HUES6 (cell line): ENCODE results near the gene MAPK8IP3.

Source experiments
- H3K27ac ChIP-seq: 2 replicates; pipeline ENCODE4 v1.7.0; 2013; ENCODE audit warnings: low read depth, mild to moderate bottlenecking, low read length, inconsistent platforms
- H3K27me3 ChIP-seq: 2 replicates; pipeline ENCODE4 v1.6.1; 2013; ENCODE audit warnings: low read length; ENCODE audit not compliant: control insufficient read depth, insufficient read depth
- H3K36me3 ChIP-seq: 2 replicates; pipeline ENCODE4 v1.6.1; 2013; ENCODE audit warnings: low read length; ENCODE audit not compliant: control insufficient read depth, insufficient read depth
- H3K4me1 ChIP-seq: 2 replicates; pipeline ENCODE4 v1.6.1; 2013; ENCODE audit warnings: low read length; ENCODE audit not compliant: control insufficient read depth, insufficient read depth
- H3K4me3 ChIP-seq: 2 replicates; pipeline ENCODE4 v1.5.1; 2013; ENCODE audit warnings: low read depth, low read length
- H3K9ac ChIP-seq: one replicate; pipeline ENCODE4 v1.6.1; 2013; ENCODE audit warnings: mild to moderate bottlenecking, low read length
- H3K9me3 ChIP-seq: 2 replicates; pipeline ENCODE4 v1.6.1; 2013; ENCODE audit warnings: low read depth, low read length; ENCODE audit not compliant: control insufficient read depth, insufficient read depth

Gene MAPK8IP3

GRCh38 chr16:1812732-1813163 lies 106.8 kb downstream of the MAPK8IP3 start:
- Histone ChIP-seq H3K9ac (no peak overlapping the region), H3K27ac (no peak overlapping the region), H3K27me3 (no peaks in the 10 kb centered on the region), H3K36me3 (peaks cover 30% of the 10 kb centered on the region), H3K4me3 (no peak overlapping the region), H3K9me3 (no peaks in the 10 kb centered on the region), H3K4me1 (no peaks in the 10 kb centered on the region)

- Histone ChIP-seq H3K36me3 (peaks cover 15% of the 10 kb centered on the region), H3K4me3 (no peak overlapping the region), H3K27me3 (no peaks in the 10 kb centered on the region), H3K27ac (no peak overlapping the region), H3K9ac (no peak overlapping the region), H3K9me3 (no peaks in the 10 kb centered on the region), H3K4me1 (no peaks in the 10 kb centered on the region)
These were observed 109.5 kb downstream of the MAPK8IP3 start for GRCh38 chr16:1815461-1815860.

DNA sequence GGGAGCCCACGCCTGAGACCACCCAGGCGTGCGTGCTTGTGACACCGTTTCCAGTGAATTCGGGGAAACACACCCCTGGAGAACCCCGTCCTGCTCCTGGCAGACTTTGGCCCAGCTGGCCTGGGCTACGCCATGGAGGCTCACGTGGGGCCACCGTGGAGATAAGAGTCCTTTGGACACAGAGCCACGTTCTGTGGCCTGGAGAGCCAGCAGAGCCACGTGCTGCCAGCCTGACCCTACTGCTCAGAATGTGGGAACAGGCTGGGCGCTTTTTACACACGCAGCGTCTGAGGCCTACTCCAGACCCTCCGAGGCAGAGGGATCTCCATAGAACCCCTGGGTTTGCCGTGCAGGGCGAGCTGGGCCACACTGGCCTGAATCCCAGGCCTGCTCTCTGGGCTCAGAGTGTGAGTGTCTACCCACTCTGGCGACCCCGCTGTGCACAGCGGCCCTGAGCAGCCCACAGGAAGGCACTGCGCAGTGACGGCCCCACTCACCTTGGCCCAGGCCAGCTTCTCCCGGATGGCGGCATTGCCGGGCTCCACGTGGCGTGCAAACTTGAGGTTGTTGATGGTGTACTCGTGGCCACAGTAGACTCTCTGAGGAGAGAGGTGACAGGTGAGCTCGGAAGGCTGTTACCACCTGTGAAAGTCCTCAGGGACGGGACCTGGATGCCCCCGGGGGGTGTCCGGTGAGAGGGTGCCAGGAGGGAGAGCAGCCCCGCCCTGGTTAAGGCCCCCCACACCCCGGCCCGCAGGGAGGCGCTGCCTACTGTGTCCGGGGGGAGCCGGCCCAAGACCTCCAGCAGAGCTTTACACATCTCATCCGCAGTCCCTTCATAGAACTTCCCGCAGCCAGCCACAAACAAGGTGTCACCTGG lies 110.6 kb downstream of the MAPK8IP3 start:
- no peaks in the 10 kb centered on the region for H3K9me3 ChIP-seq
- peaks cover 22% of the 10 kb centered on the region for H3K36me3 ChIP-seq
- H3K9ac ChIP-seq: no peak overlapping the region

DNA sequence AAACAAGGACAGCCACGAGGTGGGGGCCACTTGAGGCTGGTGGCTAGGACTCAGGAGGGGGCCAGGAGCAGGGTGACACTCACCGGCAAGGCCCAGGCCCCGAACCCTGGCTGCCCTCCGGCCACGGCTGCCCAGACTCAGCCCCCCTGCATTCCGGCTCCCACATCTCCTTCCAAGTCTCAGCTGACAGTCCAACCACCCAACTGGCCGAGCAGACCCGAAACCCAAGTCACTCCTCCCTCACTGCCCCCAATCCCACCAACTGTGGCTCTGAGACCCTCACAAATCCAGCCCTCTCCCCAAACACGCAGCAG lies 111.2 kb downstream of the MAPK8IP3 start:
- peaks cover 27% of the 10 kb centered on the region for H3K36me3 ChIP-seq
- no peak overlapping the region for H3K4me3 ChIP-seq
- H3K9me3 ChIP-seq: no peaks in the 10 kb centered on the region
- H3K27me3 ChIP-seq: no peaks in the 10 kb centered on the region
- H3K9ac ChIP-seq: no peak overlapping the region
- H3K4me1 ChIP-seq: no peaks in the 10 kb centered on the region
- no peak overlapping the region for H3K27ac ChIP-seq

More for the DNA sequence above, 110.6 kb downstream of the MAPK8IP3 start:
- H3K27ac ChIP-seq: no peak overlapping the region
- no peak overlapping the region for H3K4me3 ChIP-seq
- H3K4me1 ChIP-seq: no peaks in the 10 kb centered on the region
- H3K27me3 ChIP-seq: no peaks in the 10 kb centered on the region

GRCh38 chr16:1817716-1818115 lies 111.7 kb downstream of the MAPK8IP3 start:
- H3K4me1 ChIP-seq: no peaks in the 10 kb centered on the region
- no peaks in the 10 kb centered on the region for H3K27me3 ChIP-seq
- no peaks in the 10 kb centered on the region for H3K9me3 ChIP-seq
- no peak overlapping the region for H3K9ac ChIP-seq
- no peak overlapping the region for H3K27ac ChIP-seq
- no peak overlapping the region for H3K4me3 ChIP-seq
- H3K36me3 ChIP-seq: peaks cover 27% of the 10 kb centered on the region

DNA sequence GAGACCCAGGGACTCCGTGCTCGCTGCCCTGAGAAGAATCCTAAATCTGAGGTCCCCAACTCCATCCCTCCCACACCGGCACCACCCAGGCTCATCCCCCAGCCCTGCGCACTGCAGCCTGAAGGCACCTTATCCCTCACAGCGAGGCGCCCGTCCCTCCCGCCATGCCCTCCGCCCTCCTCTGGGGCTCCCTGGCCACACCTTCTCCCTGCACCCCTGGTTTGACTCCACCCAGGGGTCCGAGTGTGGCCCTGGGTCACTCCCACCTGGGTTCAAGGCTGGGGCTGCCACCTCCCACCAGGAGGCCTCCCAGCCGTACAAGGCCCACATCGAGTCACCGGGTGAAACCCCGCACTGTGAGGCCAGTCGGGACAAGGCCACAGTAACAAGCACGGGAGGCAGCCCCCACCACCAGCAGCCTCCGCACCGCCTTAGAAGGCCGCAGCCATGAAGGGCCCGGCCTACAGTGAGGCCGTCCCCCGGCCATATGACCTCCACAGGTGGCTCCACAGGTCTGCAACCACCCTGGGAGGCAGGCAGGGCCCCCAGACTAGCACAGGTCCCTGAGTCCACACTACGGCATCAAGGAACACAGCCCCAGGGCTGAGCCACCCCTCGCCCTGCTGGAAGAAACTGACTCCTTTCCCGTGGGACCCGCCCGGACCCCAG lies 112.3 kb downstream of the MAPK8IP3 start:
- H3K4me1 ChIP-seq: no peaks in the 10 kb centered on the region
- H3K27ac ChIP-seq: no peak overlapping the region
- H3K4me3 ChIP-seq: no peak overlapping the region
- H3K9me3 ChIP-seq: no peaks in the 10 kb centered on the region
- peaks cover 27% of the 10 kb centered on the region for H3K36me3 ChIP-seq
- no peaks in the 10 kb centered on the region for H3K27me3 ChIP-seq
- no peak overlapping the region for H3K9ac ChIP-seq

DNA sequence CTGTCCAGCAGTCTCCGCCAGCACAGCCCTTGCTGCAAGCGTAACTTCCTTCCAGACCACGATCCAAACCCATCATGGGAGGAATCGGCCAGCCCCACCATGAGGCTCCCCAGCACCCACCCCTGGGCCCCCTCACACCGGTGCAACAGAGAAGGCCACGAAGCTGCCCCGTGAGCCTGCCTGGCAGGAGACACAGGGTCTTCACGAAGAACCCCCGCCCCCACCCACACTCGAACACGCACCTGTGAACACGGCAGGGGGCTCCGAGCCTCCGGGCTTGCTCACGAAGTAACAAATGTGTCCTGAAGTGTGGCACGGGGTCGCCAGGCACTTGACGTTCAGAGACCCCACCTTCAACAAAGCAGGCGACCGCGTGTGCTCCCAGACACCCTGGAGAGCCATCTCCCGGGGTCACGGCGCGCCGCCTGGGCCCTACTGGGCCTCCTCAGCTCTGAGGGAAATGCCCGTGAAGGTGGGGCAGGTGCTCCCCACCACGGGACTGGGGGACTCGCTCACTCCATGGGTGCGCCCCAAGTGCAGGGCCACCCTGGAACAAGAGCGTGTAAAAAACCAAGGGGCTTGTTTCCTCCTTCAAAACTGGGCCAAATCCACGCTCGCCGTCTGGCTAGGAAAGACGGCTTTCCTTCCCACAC lies 113.0 kb downstream of the MAPK8IP3 start:
- peaks cover 27% of the 10 kb centered on the region for H3K36me3 ChIP-seq
- no peaks in the 10 kb centered on the region for H3K27me3 ChIP-seq
- no peak overlapping the region for H3K4me3 ChIP-seq
- no peaks in the 10 kb centered on the region for H3K4me1 ChIP-seq
- no peak overlapping the region for H3K27ac ChIP-seq
- no peak overlapping the region for H3K9ac ChIP-seq
- no peaks in the 10 kb centered on the region for H3K9me3 ChIP-seq

GRCh38 chr16:1819611-1820010 lies 113.6 kb downstream of the MAPK8IP3 start:
- Histone ChIP-seq H3K9ac (no peak overlapping the region), H3K27ac (no peak overlapping the region), H3K36me3 (peaks cover 27% of the 10 kb centered on the region), H3K4me3 (no peak overlapping the region), H3K27me3 (no peaks in the 10 kb centered on the region), H3K9me3 (no peaks in the 10 kb centered on the region), H3K4me1 (no peaks in the 10 kb centered on the region)
